Neural crest cell (in vitro differentiated cells): ENCODE results near the gene CYP20A1. TPM values are rescaled to one million over a fixed set of nuclear protein-coding genes. Genes with fewer than 3 reads are reported as not detected.
"Not testable (repeated sequence)": the region's sequence is repeated elsewhere in the genome, so short reads cannot be mapped to it uniquely, and the experiment has no call there.

ENCODE experiments used
- DNase-seq: peaks from one replicate; pipeline ENCODE4 v3.0.0; 2021; ENCODE audit warnings: low read depth, mixed read lengths, low spot score
- H3K27ac Mint-ChIP-seq: one replicate; pipeline ENCODE4 v1.8.0; 2021; ENCODE audit warnings: mild to moderate bottlenecking, mixed read lengths; ENCODE audit not compliant: unreplicated experiment
- H3K27me3 Mint-ChIP-seq: 2 replicates; pipeline ENCODE4 v1.8.0; 2021; ENCODE audit warnings: low read depth, mild to moderate bottlenecking, mixed read lengths
- H3K36me3 Mint-ChIP-seq: 2 replicates; pipeline ENCODE4 v1.8.0; 2021; ENCODE audit warnings: low read depth, mild to moderate bottlenecking, mixed read lengths
- H3K4me1 Mint-ChIP-seq: 2 replicates; pipeline ENCODE4 v1.8.0; 2021; ENCODE audit warnings: mixed read lengths
- H3K4me3 Mint-ChIP-seq: one replicate; pipeline ENCODE4 v1.8.0; 2021; ENCODE audit warnings: mild to moderate bottlenecking, mixed read lengths
- H3K9me3 Mint-ChIP-seq: 2 replicates; pipeline ENCODE4 v1.8.0; 2021; ENCODE audit warnings: mixed read lengths
- CTCF ChIP-seq: fragments of 200-600 bp; sonication (generic); conservative IDR thresholded peaks from 2 replicates; pipeline ENCODE4 v1.5.0; 2021; ENCODE audit warnings: antibody characterized with exemption, mild to moderate bottlenecking
- total RNA-seq: library from RNA; stranded (reverse); gene quantifications from 2 replicates; pipeline ENCODE4 v1.2.1, GENCODE V29; 2021

Gene CYP20A1
- total RNA-seq, 1 donor from 2014 or later, result 22.1 TPM

- Mint-ChIP-seq H3K9me3 (no peaks in the 10 kb centered on the region), H3K27ac (no peak overlapping the region), H3K4me3 (peak overlapping the region; percentile 90), H3K36me3 (peaks cover 16% of the 10 kb centered on the region), H3K4me1 (peaks cover 14% of the 10 kb centered on the region), H3K27me3 (no peaks in the 10 kb centered on the region)
- no peak for TF ChIP-seq CTCF
- DNase-seq, result no peak
Measured at GRCh38 chr2:203240491-203240890, 1.7 kb downstream of the CYP20A1 start.

GRCh38 chr2:203242518-203242917, 3.7 kb downstream of the CYP20A1 start:
- no peak for DNase-seq
- Mint-ChIP-seq H3K4me1 (peaks cover 14% of the 10 kb centered on the region), H3K27ac (no peak overlapping the region), H3K36me3 (peaks cover 16% of the 10 kb centered on the region), H3K9me3 (no peaks in the 10 kb centered on the region), H3K27me3 (no peaks in the 10 kb centered on the region), H3K4me3 (peak overlapping the region; percentile 25)
- no peak for TF ChIP-seq CTCF

GRCh38 chr2:203246646-203247045, 7.8 kb downstream of the CYP20A1 start:
- H3K27me3 Mint-ChIP-seq, result no peaks in the 10 kb centered on the region
- no peak overlapping the region for H3K27ac Mint-ChIP-seq
- DNase-seq, result no peak
- H3K9me3 Mint-ChIP-seq, result no peaks in the 10 kb centered on the region
- peaks cover 13% of the 10 kb centered on the region for H3K36me3 Mint-ChIP-seq
- no peaks in the 10 kb centered on the region for H3K4me1 Mint-ChIP-seq
- no peak for TF ChIP-seq CTCF
- no peak overlapping the region for H3K4me3 Mint-ChIP-seq

DNA sequence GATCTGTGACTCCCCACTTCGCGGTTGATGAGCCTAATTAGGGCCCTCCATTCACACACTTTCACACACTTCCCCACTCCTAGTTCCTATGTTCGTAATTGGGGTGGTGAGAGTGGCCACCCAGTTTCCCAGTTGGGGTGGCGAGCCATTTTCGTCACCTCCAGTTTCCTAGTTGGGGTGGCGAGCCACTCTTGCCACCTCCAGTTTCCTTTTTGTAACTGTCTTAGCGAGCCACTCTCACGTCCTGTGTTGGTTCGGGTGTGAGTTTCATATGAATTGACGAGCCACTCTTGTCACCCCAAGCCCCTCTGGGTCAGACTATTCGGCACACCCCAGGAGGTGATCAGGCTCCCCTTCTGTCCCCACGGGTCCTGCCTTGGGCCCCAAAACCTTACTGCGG, 14.0 kb downstream of the CYP20A1 start:
- no peak for TF ChIP-seq CTCF

GRCh38 chr2:203253422-203254095, 14.7 kb downstream of the CYP20A1 start:
- H3K9me3 Mint-ChIP-seq, result not testable (repeated sequence)
- peaks cover 14% of the 10 kb centered on the region for H3K36me3 Mint-ChIP-seq

More for the DNA sequence above, 14.0 kb downstream of the CYP20A1 start:
- Mint-ChIP-seq H3K4me1 (no peaks in the 10 kb centered on the region), H3K9me3 (no peaks in the 10 kb centered on the region), H3K27ac (no peak overlapping the region), H3K36me3 (peaks cover 14% of the 10 kb centered on the region), H3K4me3 (no peak overlapping the region), H3K27me3 (no peaks in the 10 kb centered on the region)
- DNase-seq, result no peak

DNA sequence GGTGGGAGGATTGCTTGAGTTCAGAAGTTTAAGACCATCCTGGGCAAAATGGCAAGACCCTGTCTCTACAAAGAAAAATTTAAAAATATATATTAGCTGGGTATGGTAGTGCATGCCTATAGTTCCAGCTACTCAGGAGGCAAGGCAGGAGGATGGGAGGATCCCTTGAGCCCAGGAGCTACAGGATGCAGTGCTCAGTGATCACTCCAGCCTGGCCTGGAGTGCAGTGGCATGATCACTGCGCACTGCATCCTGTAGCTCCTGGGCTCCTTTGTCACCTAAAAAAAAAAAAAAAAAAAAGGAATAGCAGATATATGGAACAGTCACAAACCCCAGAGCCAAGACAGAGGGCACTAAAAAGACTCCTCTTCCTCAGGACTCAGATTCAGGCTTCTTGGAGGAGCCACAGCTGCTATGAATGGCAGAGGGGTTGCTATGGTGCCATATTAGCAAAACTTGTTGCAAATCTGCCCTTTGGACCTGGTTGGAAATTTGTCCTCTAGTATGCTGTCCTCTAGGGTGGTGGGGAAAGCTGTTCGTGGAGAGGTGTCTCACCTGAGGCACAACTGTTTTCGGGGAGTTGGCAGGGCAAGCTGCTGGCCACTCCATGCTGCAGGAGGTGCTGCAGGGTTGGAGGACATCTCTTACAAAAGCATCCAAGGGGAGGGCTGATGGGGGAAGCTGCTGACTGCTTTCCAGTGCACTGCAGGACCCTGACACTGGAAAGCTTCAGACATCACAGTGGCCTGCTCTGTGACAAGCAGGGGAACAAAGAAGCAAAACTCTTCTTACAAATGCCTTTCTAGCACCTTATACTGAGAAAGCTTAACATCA, 22.7 kb downstream of the CYP20A1 start:
- Mint-ChIP-seq H3K4me3 (no peak overlapping the region), H3K27ac (no peak overlapping the region), H3K36me3 (peaks cover 16% of the 10 kb centered on the region), H3K9me3 (no peaks in the 10 kb centered on the region), H3K27me3 (no peaks in the 10 kb centered on the region), H3K4me1 (no peaks in the 10 kb centered on the region)
- no peak for DNase-seq
- no peak for TF ChIP-seq CTCF

More at GRCh38 chr2:203253422-203254095, 14.7 kb downstream of the CYP20A1 start:
- H3K4me3 Mint-ChIP-seq, DNase-seq, H3K27ac Mint-ChIP-seq, H3K27me3 Mint-ChIP-seq, H3K4me1 Mint-ChIP-seq: not testable (repeated sequence)
